KBM-7 (cell line): Measurements from ENCODE around the gene PRDM11.

Source experiments
- DNase-seq: peaks from one replicate; pipeline ENCODE4 v3.0.0-alpha.2; 2015
- in situ Hi-C: fragments of 300-500 bp; cut with MboI; formaldehyde crosslinking; loops from 2 replicates; pipeline ENCODE4 v1.14.3; 2020; ENCODE audit warnings: low sequenced_read_pairs, low pct_unique_long_range_greater_than_20kb, mixed read lengths

PRDM11 gene

GRCh38 chr11:45133878-45134277, 12.6 kb upstream of the PRDM11 start:
- in situ Hi-C loops, result no loop called here
- DNase-seq, result no peak

- no peak for DNase-seq
- in situ Hi-C loops, result no loop called here
Observed at GRCh38 chr11:45141171-45141570, 5.3 kb upstream of the PRDM11 start.

GRCh38 chr11:45141631-45142030, 4.8 kb upstream of the PRDM11 start:
- no peak for DNase-seq
- in situ Hi-C loops, result no loop called here

- in situ Hi-C loops, result no loop called here
- DNase-seq, result no peak
Observed at GRCh38 chr11:45142241-45143055, 4.0 kb upstream of the PRDM11 start.

- no peak for DNase-seq
- in situ Hi-C loops, result no loop called here
Observed at GRCh38 chr11:45143494-45143893, 2.9 kb upstream of the PRDM11 start.

GRCh38 chr11:45144126-45145082, 2.0 kb upstream of the PRDM11 start:
- in situ Hi-C loops, result no loop called here
- DNase-seq, result no peak

- DNase-seq, result no peak
- in situ Hi-C loops, result no loop called here
Observed at GRCh38 chr11:45145083-45145378, 1.4 kb upstream of the PRDM11 start.

GRCh38 chr11:45145379-45146071, 914 bp upstream of the PRDM11 start:
- in situ Hi-C loops, result no loop called here
- no peak for DNase-seq

GRCh38 chr11:45147017-45147728, 734 bp downstream of the PRDM11 start:
- peak; percentile 96 for DNase-seq
- in situ Hi-C loops, result no loop called here

- in situ Hi-C loops, result no loop called here
- DNase-seq, result no peak
Observed at GRCh38 chr11:45147891-45148675, 1.6 kb downstream of the PRDM11 start.

GRCh38 chr11:45149483-45150056, 3.1 kb downstream of the PRDM11 start:
- in situ Hi-C loops, result no loop called here
- no peak for DNase-seq

GRCh38 chr11:45150301-45150700, 3.9 kb downstream of the PRDM11 start:
- in situ Hi-C loops, result no loop called here
- DNase-seq, result no peak

GRCh38 chr11:45150943-45151342, 4.5 kb downstream of the PRDM11 start:
- DNase-seq, result no peak
- in situ Hi-C loops, result no loop called here

- in situ Hi-C loops, result no loop called here
- no peak for DNase-seq
Observed at GRCh38 chr11:45151362-45151982, 5.0 kb downstream of the PRDM11 start.

GRCh38 chr11:45152740-45153595, 6.5 kb downstream of the PRDM11 start:
- in situ Hi-C loops, result no loop called here
- DNase-seq, result no peak

GRCh38 chr11:45154276-45154675, 7.8 kb downstream of the PRDM11 start:
- no peak for DNase-seq
- in situ Hi-C loops, result no loop called here

- DNase-seq, result no peak
- in situ Hi-C loops, result no loop called here
Observed at GRCh38 chr11:45155058-45155551, 8.7 kb downstream of the PRDM11 start.
